ENCODE results near the gene CLSTN1.

DNA sequence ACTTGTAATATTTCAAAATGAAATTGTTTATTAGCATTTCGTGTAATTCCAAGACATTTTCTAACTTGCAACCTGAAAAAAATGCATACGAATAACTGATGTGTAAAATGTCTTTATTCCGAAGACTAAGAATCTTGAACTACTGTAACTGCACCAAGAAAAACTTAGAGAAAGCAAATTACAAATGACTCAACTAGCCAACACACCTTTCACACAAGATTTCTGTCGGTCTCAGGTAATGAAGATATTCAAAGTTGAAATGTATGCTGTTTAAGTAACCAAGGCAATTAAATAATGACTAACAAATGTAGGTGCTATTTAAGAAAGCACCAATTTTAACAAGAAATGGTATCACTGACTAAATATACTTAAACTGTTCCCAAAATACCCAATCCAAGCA, 2.1 kb downstream of the CLSTN1 start:
- TF ChIP-seq POLR2AphosphoS5 (IDR thresholded peaks at IDR 0.05; ENCODE audit: low read depth, low read length): no peak
- no peak for TF ChIP-seq CTCF (IDR thresholded peaks at IDR 0.05)
- no peak for TF ChIP-seq SIN3A (IDR thresholded peaks at IDR 0.05; ENCODE audit: borderline replicate concordance, insufficient read depth, low read depth, low read length)
- TF ChIP-seq TCF7L2 (IDR thresholded peaks at IDR 0.05; ENCODE audit: low read depth, low read length): no peak
- no peak for TF ChIP-seq REST (IDR thresholded peaks at IDR 0.05; ENCODE audit: insufficient read depth in 1 of 2, low read depth in 2 of 2, low read length in 1 of 2)
